RCC 7860 (cell line): ENCODE results near the gene TBX15.
"Not testable (repeated sequence)": the region's sequence is repeated elsewhere in the genome, so short reads cannot be mapped to it uniquely, and the experiment has no call there.

Source experiments
- DNase-seq: peaks from one replicate; pipeline ENCODE4 v3.0.0-alpha.2; 2015; ENCODE audit warnings: low spot score
- FAIRE-seq: peaks from 2 replicates; lab custom pipeline; 2012; peaks lifted over from hg19 to GRCh38; lab: Jason Lieb, UNC

Gene TBX15

DNA sequence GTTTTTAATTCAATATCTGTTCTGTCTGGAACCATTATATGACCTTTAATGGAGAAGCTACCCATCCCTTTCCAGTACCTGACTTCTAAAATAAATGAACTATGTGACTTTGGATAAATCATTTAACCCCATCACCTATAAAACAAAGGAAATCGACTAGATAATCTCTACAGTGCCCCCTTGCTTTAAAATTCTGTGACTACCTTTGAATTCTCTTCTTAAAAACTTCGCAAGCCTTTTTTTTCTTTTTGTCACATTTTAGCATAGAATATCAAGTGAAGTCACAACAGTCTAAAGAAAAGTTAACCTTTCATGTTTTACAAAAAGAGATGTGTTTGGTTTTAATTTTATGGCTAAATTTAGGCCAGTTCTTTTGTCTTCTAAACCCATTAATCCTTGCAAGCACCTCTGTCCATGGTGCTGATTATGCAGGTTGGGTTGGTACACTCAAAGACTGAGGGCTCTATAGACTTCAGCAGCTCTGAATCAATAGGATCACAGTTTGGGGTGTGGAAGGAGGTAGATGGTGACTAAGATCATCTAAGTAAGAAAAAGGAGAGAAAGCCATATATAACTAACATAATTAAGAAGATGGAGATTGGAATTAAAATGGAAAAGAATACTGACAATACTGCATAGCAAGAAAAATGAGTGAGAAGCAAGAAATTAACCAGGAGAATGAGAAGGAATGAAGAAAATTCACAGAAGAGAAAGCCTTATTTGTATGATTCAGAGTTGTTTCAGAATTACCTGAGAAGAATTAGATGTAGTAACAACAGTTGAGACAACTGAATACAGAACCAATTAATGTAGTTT, 59.2 kb downstream of the TBX15 start:
- FAIRE-seq: no peak
- DNase-seq: peak; percentile 12

DNA sequence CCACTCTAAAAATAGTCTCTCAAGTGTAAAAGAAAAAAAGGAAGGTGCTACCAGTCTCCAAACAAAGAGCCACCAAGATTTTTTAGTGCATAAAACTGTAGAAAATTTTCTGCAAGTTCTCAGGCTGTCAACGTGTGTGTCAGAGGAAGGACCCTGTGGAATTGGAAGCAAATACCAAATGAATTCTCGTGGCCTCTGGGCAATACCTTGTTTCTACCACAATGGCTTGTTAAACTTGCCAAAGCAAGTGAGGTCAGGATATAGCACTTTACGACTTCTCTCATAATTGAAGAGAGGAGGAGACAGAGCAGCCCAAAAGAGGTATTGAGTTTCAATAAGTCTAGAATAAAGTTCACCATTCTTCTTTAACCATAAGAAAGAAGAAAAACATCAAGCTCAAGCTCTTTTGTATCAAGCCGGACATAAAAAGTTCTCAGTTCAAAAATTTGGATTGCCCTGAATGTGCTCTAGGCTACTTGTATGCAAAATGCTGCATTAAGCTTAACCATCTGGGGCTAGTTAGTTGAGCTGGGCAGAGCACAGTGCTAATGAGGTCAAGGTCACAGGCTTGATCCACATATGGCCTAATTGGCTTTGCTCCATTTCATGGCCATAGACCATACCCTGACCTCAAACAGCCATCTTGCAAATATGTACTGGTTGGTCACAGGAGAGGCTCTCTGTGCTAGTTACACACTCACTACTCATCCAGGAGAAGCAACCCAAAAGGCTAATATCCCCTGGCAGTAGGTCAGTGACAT, 60.5 kb downstream of the TBX15 start:
- no peak for DNase-seq

DNA sequence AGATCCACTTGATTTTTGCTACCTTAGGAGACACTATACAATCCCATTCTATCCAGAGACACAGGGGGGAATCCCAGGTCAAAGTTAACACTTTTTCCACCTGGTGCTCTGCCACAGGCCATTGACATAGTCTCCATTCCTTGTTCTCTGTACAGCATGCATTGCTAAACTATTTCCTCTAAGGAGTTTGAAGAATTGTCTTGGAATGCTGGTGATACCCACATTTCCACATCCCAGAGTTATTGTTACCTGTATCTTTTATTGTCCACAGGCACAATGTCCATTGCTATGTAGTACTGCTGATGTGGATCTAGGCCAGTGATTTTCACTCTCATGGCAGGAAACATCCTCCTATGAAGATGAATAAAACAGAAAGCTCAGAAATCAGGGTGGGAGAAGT, 61.9 kb downstream of the TBX15 start:
- FAIRE-seq (no peak), DNase-seq (no peak)

More for the DNA sequence above, 60.5 kb downstream of the TBX15 start:
- FAIRE-seq: no peak

DNA sequence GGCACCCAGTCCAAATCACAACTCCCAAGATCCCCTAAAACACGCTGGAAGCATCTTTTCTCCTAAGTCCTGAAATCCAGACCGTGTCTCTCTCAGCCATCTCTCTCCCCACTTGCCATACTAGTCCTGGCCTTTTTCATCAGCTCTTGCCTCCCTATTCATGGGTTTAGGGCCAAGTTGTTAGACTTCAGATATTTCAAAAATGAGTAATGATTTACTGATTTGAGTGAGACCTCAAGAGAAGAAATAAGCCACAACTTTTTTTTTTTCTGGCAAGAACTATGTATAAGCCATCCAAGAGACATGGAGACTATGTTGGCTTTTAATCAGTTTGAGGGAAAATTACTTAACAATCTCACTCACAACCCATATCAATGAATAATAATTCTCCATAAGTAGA, 62.5 kb downstream of the TBX15 start:
- DNase-seq (no peak), FAIRE-seq (no peak)

DNA sequence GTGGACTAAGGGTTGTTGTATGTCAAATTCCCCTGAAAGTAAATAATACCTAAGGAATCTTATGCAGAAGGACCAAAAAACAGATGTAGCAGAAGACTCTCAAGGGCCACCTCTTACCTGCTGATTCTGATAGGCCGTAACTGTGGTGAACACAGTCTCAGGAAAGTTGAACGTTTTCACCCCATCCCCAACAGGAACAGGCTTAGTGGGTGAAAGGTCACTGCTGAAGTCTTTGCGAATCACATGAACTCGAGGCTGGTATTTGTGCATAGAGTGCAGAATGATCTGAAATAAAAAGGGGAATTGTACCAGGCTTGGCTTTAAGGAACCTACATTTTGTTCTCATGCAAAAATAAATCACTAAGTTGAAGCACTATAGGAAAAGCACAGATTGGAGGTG, 64.8 kb downstream of the TBX15 start:
- FAIRE-seq: no peak
- DNase-seq: no peak

GRCh38 chr1:118921994-118922393, 66.1 kb downstream of the TBX15 start:
- no peak for FAIRE-seq

DNA sequence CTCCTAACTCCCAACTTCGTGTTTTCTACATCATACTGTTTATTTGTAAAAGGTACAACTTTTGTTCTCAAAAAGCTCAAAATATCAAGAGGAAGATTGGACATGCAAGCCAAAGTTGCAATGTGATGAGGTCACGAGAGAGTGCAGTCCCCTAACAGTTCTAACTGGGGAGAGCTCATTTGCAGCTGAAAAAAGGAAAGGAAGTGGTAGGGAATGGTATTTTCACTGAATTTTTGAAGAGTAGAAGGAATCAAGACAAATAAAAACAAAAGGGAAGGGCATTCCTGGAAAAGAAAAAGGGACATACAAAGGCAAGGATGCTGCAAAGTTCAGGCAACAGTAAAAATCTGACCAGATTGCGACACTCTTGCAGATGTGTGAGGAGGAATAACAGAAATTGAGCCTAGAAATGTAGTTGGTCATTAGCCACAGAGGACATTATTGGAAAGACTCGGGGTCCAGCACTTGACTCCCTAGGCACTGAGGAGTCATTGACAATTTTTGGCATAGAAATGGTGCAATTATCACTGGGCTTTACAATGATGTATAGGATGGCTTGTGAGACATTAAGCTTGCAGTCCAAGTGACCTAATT, 67.9 kb downstream of the TBX15 start:
- DNase-seq (no peak), FAIRE-seq (no peak)

More at GRCh38 chr1:118921994-118922393, 66.1 kb downstream of the TBX15 start:
- no peak for DNase-seq

DNA sequence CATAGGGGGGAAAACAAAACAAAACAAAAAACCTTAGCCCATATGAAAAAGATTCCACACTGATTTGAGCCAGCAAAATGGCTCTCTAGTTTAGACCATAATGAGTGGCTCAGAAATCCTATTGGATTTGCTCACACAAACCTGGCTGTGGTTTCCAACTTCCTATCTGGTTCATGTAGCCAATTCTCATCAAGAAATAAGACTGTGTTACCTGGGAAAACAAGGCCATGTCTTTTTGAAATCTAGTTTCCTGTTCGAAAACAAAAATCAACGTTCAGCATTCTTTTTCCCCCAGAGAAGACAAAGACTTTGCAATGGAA, 69.2 kb downstream of the TBX15 start:
- FAIRE-seq (no peak), DNase-seq (no peak)

- no peak for DNase-seq
- FAIRE-seq: no peak
Observed at GRCh38 chr1:118918230-118918939, 69.8 kb downstream of the TBX15 start.

GRCh38 chr1:118916346-118916745, 71.8 kb downstream of the TBX15 start:
- not testable (repeated sequence) for FAIRE-seq, DNase-seq

GRCh38 chr1:118914379-118915161, 73.6 kb downstream of the TBX15 start:
- DNase-seq (peak; percentile 91), FAIRE-seq (peak; percentile 97)

GRCh38 chr1:118913818-118914217, 74.3 kb downstream of the TBX15 start:
- FAIRE-seq (no peak), DNase-seq (no peak)

- FAIRE-seq (no peak), DNase-seq (no peak)
Observed at GRCh38 chr1:118912574-118912973, 75.6 kb downstream of the TBX15 start.

- DNase-seq: no peak
- FAIRE-seq: no peak
Observed at GRCh38 chr1:118911571-118911970, 76.6 kb downstream of the TBX15 start.

DNA sequence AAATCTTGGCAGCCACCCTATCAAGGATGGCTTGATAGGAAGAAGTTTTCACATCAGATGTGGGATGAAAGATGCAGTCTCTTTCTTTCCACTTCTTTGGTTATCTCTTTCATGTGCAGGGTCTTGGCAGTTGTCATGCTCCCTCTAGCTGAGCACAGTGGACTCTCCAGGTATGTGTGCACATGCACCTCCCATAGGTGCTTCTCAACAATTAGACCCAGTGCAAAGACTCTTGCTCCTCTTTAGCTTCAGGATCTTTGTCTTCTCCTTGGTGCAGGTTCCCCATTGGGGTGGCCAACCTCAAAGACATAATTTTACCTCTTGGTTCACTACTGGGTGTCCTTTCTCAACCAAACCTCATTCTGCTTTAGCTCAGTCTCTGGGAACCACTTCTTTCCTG, 80.7 kb downstream of the TBX15 start:
- FAIRE-seq (no peak), DNase-seq (no peak)

- no peak for FAIRE-seq
Observed at GRCh38 chr1:118905671-118906070, 82.5 kb downstream of the TBX15 start.

GRCh38 chr1:118905196-118905595, 82.9 kb downstream of the TBX15 start:
- DNase-seq (no peak), FAIRE-seq (no peak)

More at GRCh38 chr1:118905671-118906070, 82.5 kb downstream of the TBX15 start:
- no peak for DNase-seq

DNA sequence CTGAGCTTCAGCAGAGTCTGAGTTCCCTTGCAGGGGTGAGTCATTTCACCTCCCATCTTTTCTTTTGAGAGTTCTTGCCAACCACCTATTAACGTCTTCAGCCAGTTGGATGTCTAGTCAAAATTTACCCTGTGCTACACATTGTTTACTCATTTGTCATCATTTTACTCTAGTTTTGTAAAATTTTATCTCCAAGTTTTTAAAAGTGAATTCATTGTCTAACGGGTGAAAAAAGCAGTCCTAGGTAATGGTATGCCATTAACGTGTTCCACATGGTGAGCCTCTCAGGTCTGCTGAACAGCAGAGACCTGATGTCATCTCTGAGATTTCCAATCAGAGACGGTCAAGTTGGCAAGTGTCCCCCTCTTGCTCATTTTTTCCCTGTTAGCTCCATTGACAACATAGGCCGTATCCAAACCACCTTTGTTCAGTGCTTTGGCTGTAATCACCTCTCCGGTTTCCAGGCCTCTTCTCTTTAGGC, 85.4 kb downstream of the TBX15 start:
- FAIRE-seq: peak; percentile 97
- DNase-seq: peak; percentile 89

DNA sequence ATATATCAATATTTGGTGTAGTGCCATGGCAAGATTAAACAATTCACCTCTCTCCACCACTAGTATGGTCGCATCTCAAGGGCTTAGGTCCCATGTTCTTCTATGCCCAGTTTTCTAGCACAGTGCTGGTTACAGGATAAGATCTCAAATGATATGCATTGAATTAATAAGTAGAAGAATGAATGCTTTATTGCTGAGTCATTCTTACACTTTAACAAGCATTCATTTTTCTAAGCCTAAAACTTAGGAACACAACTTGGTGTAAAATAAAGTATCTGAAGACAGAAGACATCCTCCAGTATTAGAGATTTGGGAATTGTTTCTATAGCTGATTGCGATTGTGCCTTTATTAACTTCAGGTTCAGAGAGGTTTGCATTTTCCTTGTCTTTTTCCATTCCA, 85.8 kb downstream of the TBX15 start:
- no peak for FAIRE-seq
- DNase-seq: no peak
